GM10266 (cell line): ENCODE measurements around the gene HHAT.

Experiments used
- DNase-seq: peaks from one replicate; pipeline ENCODE4 v3.0.0; 2012; ENCODE audit errors: extremely low spot score
- CTCF ChIP-seq: IDR thresholded peaks from 2 replicates; pipeline ENCODE4 v1.5.1; 2012; ENCODE audit warnings: mild to moderate bottlenecking, low read depth; ENCODE audit not compliant: control insufficient read depth, insufficient read depth; ENCODE audit errors: missing control alignments

Gene HHAT

GRCh38 chr1:210465150-210465549 lies 136.4 kb downstream of the HHAT start:
- no peak for DNase-seq
- TF ChIP-seq CTCF = no peak

GRCh38 chr1:210467440-210468043 lies 138.8 kb downstream of the HHAT start:
- no peak for DNase-seq
- no peak for TF ChIP-seq CTCF

- no peak for DNase-seq
- TF ChIP-seq CTCF = no peak
These were observed 140.7 kb downstream of the HHAT start for GRCh38 chr1:210469441-210469840.

GRCh38 chr1:210475321-210475720 lies 146.6 kb downstream of the HHAT start:
- no peak for DNase-seq
- TF ChIP-seq CTCF = no peak

GRCh38 chr1:210475806-210476205 lies 147.1 kb downstream of the HHAT start:
- no peak for DNase-seq
- no peak for TF ChIP-seq CTCF

- TF ChIP-seq CTCF = no peak
- no peak for DNase-seq
These were observed 148.0 kb downstream of the HHAT start for GRCh38 chr1:210476730-210477129.

- TF ChIP-seq CTCF = no peak
- no peak for DNase-seq
These were observed 148.7 kb downstream of the HHAT start for GRCh38 chr1:210477328-210477924.
